Muscle of leg (tissue), 11 donors: ENCODE data around the gene EFCAB8. TPM values are rescaled to one million over a fixed set of nuclear protein-coding genes. Genes with fewer than 3 reads are reported as not detected.

Source experiments
- DNase-seq: peaks from one replicate; pipeline ENCODE4 v3.0.0; 2013
- H3K27ac ChIP-seq: one replicate; pipeline ENCODE4 v1.5.1; 2013; ENCODE audit warnings: mild to moderate bottlenecking, low read length, control low read depth
- H3K27me3 ChIP-seq: one replicate; pipeline ENCODE4 v1.6.1; 2013; ENCODE audit warnings: low read length; ENCODE audit not compliant: control insufficient read depth, insufficient read depth
- H3K36me3 ChIP-seq: one replicate; pipeline ENCODE4 v1.6.1; 2013; ENCODE audit warnings: low read length; ENCODE audit not compliant: control insufficient read depth, insufficient read depth
- H3K4me1 ChIP-seq: one replicate; pipeline ENCODE4 v1.6.1; 2013; ENCODE audit warnings: low read length; ENCODE audit not compliant: control insufficient read depth, insufficient read depth
- H3K4me3 ChIP-seq: one replicate; pipeline ENCODE4 v1.5.1; 2013; ENCODE audit warnings: low read length, control low read depth
- H3K9me3 ChIP-seq: replicated peaks from 2 replicates; pipeline ENCODE4 v1.6.1; 2013; ENCODE audit warnings: low read depth, low read length; ENCODE audit not compliant: control insufficient read depth
- WGBS: methylation state at CpG from one replicate; pipeline ENCODE4 v1.1.5; 2013; ENCODE audit warnings: missing lambda C conversion rate; ENCODE audit not compliant: insufficient coverage; 5-methylcytosine and 5-hydroxymethylcytosine counted together
- polyA plus RNA-seq, 8 donors: library from polyadenylated mRNA; unstranded; fragments of 120-200 nt; gene quantifications; one replicate each; pipeline versions ENCODE4 v1.2.1 to v1.2.3, GENCODE V29; 2013; ENCODE audit warnings: inconsistent platforms in 1 of 8, low replicate concordance in 1 of 8; ENCODE audit not compliant: insufficient read length in 8 of 8, insufficient read depth in 1 of 8
- total RNA-seq: library from RNA; stranded (reverse); fragments of 120-200 nt; gene quantifications from one replicate; pipeline ENCODE4 v1.2.4, GENCODE V29; 2013

Gene EFCAB8
- total and polyA plus RNA-seq, 9 donors: 0.04 to 0.22 (median 0.14) TPM; not detected in 2

- no peak for DNase-seq
- Histone ChIP-seq H3K27ac (no peak overlapping the region), H3K4me3 (no peak overlapping the region), H3K4me1 (peaks cover 11% of the 10 kb centered on the region), H3K36me3 (no peaks in the 10 kb centered on the region), H3K9me3 (no peaks in the 10 kb centered on the region), H3K27me3 (no peaks in the 10 kb centered on the region)
- WGBS: 73% methylated on average over 9 of the region's 15 CpGs
Measured at GRCh38 chr20:32975698-32976674, 117.3 kb downstream of the EFCAB8 start.

DNA sequence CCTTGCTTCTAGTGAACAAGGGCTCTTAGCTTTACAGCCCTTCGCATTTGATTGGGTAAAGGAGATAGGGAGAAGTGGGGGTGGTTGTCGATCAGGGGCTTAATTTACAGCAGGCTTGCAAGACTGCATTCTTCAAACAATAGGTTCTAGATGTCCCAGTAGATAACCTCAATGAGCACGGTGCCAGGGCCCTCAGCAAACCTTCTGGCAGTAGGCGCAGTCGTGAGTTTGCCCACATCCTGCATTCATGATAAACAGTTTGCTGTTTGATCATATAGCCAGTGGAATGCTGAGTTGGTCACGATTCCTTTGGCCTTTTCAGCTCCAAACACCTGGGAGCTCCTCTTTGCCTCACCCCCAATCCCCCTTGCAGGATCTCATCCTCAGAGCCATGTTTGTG, 118.0 kb downstream of the EFCAB8 start:
- WGBS: 83% methylated on average over 4 of the region's 6 CpGs
- Histone ChIP-seq H3K27ac (no peak overlapping the region), H3K27me3 (no peaks in the 10 kb centered on the region), H3K4me1 (peaks cover 7% of the 10 kb centered on the region), H3K9me3 (no peaks in the 10 kb centered on the region), H3K4me3 (no peak overlapping the region), H3K36me3 (no peaks in the 10 kb centered on the region)
- DNase-seq: no peak

GRCh38 chr20:32977281-32978008, 118.7 kb downstream of the EFCAB8 start:
- Histone ChIP-seq H3K36me3 (no peaks in the 10 kb centered on the region), H3K4me3 (no peak overlapping the region), H3K4me1 (peaks cover 7% of the 10 kb centered on the region), H3K27me3 (no peaks in the 10 kb centered on the region), H3K27ac (no peak overlapping the region), H3K9me3 (no peaks in the 10 kb centered on the region)
- 86% methylated on average over 10 of the region's 13 CpGs for WGBS
- no peak for DNase-seq

GRCh38 chr20:32978009-32978335, 119.2 kb downstream of the EFCAB8 start:
- H3K27me3 ChIP-seq: no peaks in the 10 kb centered on the region
- WGBS: 66% methylated on average over 6 of the region's 7 CpGs
- H3K27ac ChIP-seq: no peak overlapping the region
- no peaks in the 10 kb centered on the region for H3K9me3 ChIP-seq
- H3K4me1 ChIP-seq: peaks cover 11% of the 10 kb centered on the region
- no peak overlapping the region for H3K4me3 ChIP-seq
- no peak for DNase-seq
- H3K36me3 ChIP-seq: no peaks in the 10 kb centered on the region

- no peak overlapping the region for H3K27ac ChIP-seq
- peaks cover 11% of the 10 kb centered on the region for H3K4me1 ChIP-seq
- WGBS: 80% methylated on average over 6 of the region's 9 CpGs
- no peak for DNase-seq
- no peaks in the 10 kb centered on the region for H3K27me3 ChIP-seq
- no peaks in the 10 kb centered on the region for H3K36me3 ChIP-seq
- no peak overlapping the region for H3K4me3 ChIP-seq
- no peaks in the 10 kb centered on the region for H3K9me3 ChIP-seq
Measured at GRCh38 chr20:32979201-32979998, 120.7 kb downstream of the EFCAB8 start.

- 81% methylated on average over 9 of the region's 19 CpGs for WGBS
- H3K9me3 ChIP-seq: no peaks in the 10 kb centered on the region
- H3K36me3 ChIP-seq: no peaks in the 10 kb centered on the region
- DNase-seq: peak; percentile 15
- H3K4me1 ChIP-seq: peaks cover 11% of the 10 kb centered on the region
- H3K27me3 ChIP-seq: no peaks in the 10 kb centered on the region
- H3K27ac ChIP-seq: no peak overlapping the region
- H3K4me3 ChIP-seq: no peak overlapping the region
Measured at GRCh38 chr20:32980131-32980941, 121.6 kb downstream of the EFCAB8 start.

- H3K36me3 ChIP-seq: no peaks in the 10 kb centered on the region
- no peak for DNase-seq
- no peaks in the 10 kb centered on the region for H3K27me3 ChIP-seq
- H3K4me1 ChIP-seq: peaks cover 11% of the 10 kb centered on the region
- no peak overlapping the region for H3K4me3 ChIP-seq
- 62% methylated on average over 3 of the region's 6 CpGs for WGBS
- H3K27ac ChIP-seq: no peak overlapping the region
- no peaks in the 10 kb centered on the region for H3K9me3 ChIP-seq
Measured at GRCh38 chr20:32980990-32981389, 122.3 kb downstream of the EFCAB8 start.

- no peaks in the 10 kb centered on the region for H3K27me3 ChIP-seq
- H3K9me3 ChIP-seq: no peaks in the 10 kb centered on the region
- peaks cover 11% of the 10 kb centered on the region for H3K4me1 ChIP-seq
- 48% methylated on average over 8 of the region's 10 CpGs for WGBS
- H3K36me3 ChIP-seq: no peaks in the 10 kb centered on the region
- no peak overlapping the region for H3K27ac ChIP-seq
- peak; percentile 59 for DNase-seq
- no peak overlapping the region for H3K4me3 ChIP-seq
Measured at GRCh38 chr20:32982617-32983458, 124.1 kb downstream of the EFCAB8 start.
